Measurements from ENCODE around the gene UBE2E2. TPM values are rescaled to one million over a fixed set of nuclear protein-coding genes. Genes with fewer than 3 reads are reported as not detected.

The UBE2E2 gene
- total RNA-seq, 1 experiment from 2014 or later = 25.1 TPM

GRCh38 chr3:23566499-23566898 is 363.4 kb downstream of the UBE2E2 start:
- no peaks in the 10 kb centered on the region for H3K36me3 Mint-ChIP-seq (ENCODE audit: insufficient read depth, unreplicated experiment)
- H3K4me1 Mint-ChIP-seq (ENCODE audit: low read depth, unreplicated experiment) = no peaks in the 10 kb centered on the region
- H3K27me3 Mint-ChIP-seq (ENCODE audit: unreplicated experiment) = no peaks in the 10 kb centered on the region
- intact Hi-C loops (cut with micrococcal nuclease; ENCODE audit: unreplicated experiment) = no loop called here
- CTCF ChIA-PET = no interaction called here
- H3K27ac Mint-ChIP-seq (ENCODE audit: unreplicated experiment) = no peak overlapping the region
- no peak for TF ChIP-seq CTCF (IDR thresholded peaks at IDR 0.05; ENCODE audit: unreplicated experiment)
- BruUV-seq (replicated peaks) = no TSS peak
- H3K9me3 Mint-ChIP-seq (ENCODE audit: low read depth, unreplicated experiment) = no peaks in the 10 kb centered on the region
- no peak overlapping the region for H3K4me3 Mint-ChIP-seq (ENCODE audit: low read depth, unreplicated experiment)
- DNase-seq = no peak

- Mint-ChIP-seq H3K9me3 (ENCODE audit: low read depth, unreplicated experiment) (no peaks in the 10 kb centered on the region), H3K4me1 (ENCODE audit: low read depth, unreplicated experiment) (no peaks in the 10 kb centered on the region), H3K27ac (ENCODE audit: unreplicated experiment) (no peak overlapping the region), H3K36me3 (ENCODE audit: insufficient read depth, unreplicated experiment) (no peaks in the 10 kb centered on the region), H3K4me3 (ENCODE audit: low read depth, unreplicated experiment) (no peak overlapping the region), H3K27me3 (ENCODE audit: unreplicated experiment) (no peaks in the 10 kb centered on the region)
- no peak for DNase-seq
- intact Hi-C loops (cut with micrococcal nuclease; ENCODE audit: unreplicated experiment) = no loop called here
- CTCF ChIA-PET = no interaction called here
- BruUV-seq (replicated peaks) = no TSS peak
- TF ChIP-seq CTCF (IDR thresholded peaks at IDR 0.05; ENCODE audit: unreplicated experiment) = no peak
Observed at GRCh38 chr3:23567917-23568316, 364.8 kb downstream of the UBE2E2 start.

GRCh38 chr3:23573827-23574226 is 370.7 kb downstream of the UBE2E2 start:
- Mint-ChIP-seq H3K36me3 (ENCODE audit: insufficient read depth, unreplicated experiment) (no peaks in the 10 kb centered on the region), H3K4me1 (ENCODE audit: low read depth, unreplicated experiment) (no peaks in the 10 kb centered on the region), H3K27ac (ENCODE audit: unreplicated experiment) (no peak overlapping the region), H3K4me3 (ENCODE audit: low read depth, unreplicated experiment) (no peak overlapping the region), H3K27me3 (ENCODE audit: unreplicated experiment) (no peaks in the 10 kb centered on the region), H3K9me3 (ENCODE audit: low read depth, unreplicated experiment) (no peaks in the 10 kb centered on the region)
- intact Hi-C loops (cut with micrococcal nuclease; ENCODE audit: unreplicated experiment) = no loop called here
- CTCF ChIA-PET = no interaction called here
- no peak for DNase-seq
- TF ChIP-seq CTCF (IDR thresholded peaks at IDR 0.05; ENCODE audit: unreplicated experiment) = no peak
- BruUV-seq (replicated peaks) = no TSS peak

GRCh38 chr3:23574822-23575315 is 371.7 kb downstream of the UBE2E2 start:
- no TSS peak for BruUV-seq (replicated peaks)
- no peak overlapping the region for H3K27ac Mint-ChIP-seq (ENCODE audit: unreplicated experiment)
- CTCF ChIA-PET = no interaction called here

More at GRCh38 chr3:23574822-23575315, 371.7 kb downstream of the UBE2E2 start:
- H3K4me1 Mint-ChIP-seq (ENCODE audit: low read depth, unreplicated experiment) = no peaks in the 10 kb centered on the region
- no peak overlapping the region for H3K4me3 Mint-ChIP-seq (ENCODE audit: low read depth, unreplicated experiment)
- no peaks in the 10 kb centered on the region for H3K9me3 Mint-ChIP-seq (ENCODE audit: low read depth, unreplicated experiment)
- DNase-seq = no peak
- no peak for TF ChIP-seq CTCF (IDR thresholded peaks at IDR 0.05; ENCODE audit: unreplicated experiment)
- H3K27me3 Mint-ChIP-seq (ENCODE audit: unreplicated experiment) = no peaks in the 10 kb centered on the region
- no peaks in the 10 kb centered on the region for H3K36me3 Mint-ChIP-seq (ENCODE audit: insufficient read depth, unreplicated experiment)
- intact Hi-C loops (cut with micrococcal nuclease; ENCODE audit: unreplicated experiment) = no loop called here
